Measurements from ENCODE around the gene EEF1A2.

Gene EEF1A2

GRCh38 chr20:63447320-63447719 is 51.6 kb downstream of the EEF1A2 start:
- no peak for DNase-seq

- no peak for DNase-seq
Measured at GRCh38 chr20:63446216-63447024, 52.5 kb downstream of the EEF1A2 start.

GRCh38 chr20:63445075-63445734 is 53.7 kb downstream of the EEF1A2 start:
- no peak for DNase-seq

- DNase-seq = no peak
Measured at GRCh38 chr20:63444548-63444947, 54.3 kb downstream of the EEF1A2 start.

- no peak for DNase-seq
Measured at GRCh38 chr20:63443606-63444395, 55.1 kb downstream of the EEF1A2 start.

- no peak for DNase-seq
Measured at GRCh38 chr20:63442100-63442493, 56.8 kb downstream of the EEF1A2 start.

GRCh38 chr20:63441136-63442099 is 57.5 kb downstream of the EEF1A2 start:
- no peak for DNase-seq

- DNase-seq = no peak
Measured at GRCh38 chr20:63440366-63440955, 58.4 kb downstream of the EEF1A2 start.

GRCh38 chr20:63439866-63440265 is 59.0 kb downstream of the EEF1A2 start:
- no peak for DNase-seq

- no peak for DNase-seq
Measured at GRCh38 chr20:63438121-63438520, 60.8 kb downstream of the EEF1A2 start.
